ENCODE measurements around the gene RAB36.
A peak's percentile ranks its signal among the peaks of the same experiment; 100 is the strongest.

Gene RAB36

GRCh38 chr22:23169043-23169406 is 23.7 kb downstream of the RAB36 start:
- Histone ChIP-seq H2AFZ (ENCODE audit: low read depth, low read length) (no peak overlapping the region), H3K9me3 (ENCODE audit: insufficient read depth, low read length, severe bottlenecking) (no peaks in the 10 kb centered on the region)
- ATAC-seq (ENCODE audit: insufficient read depth, low read depth) = no peak

GRCh38 chr22:23175817-23176644 is 30.8 kb downstream of the RAB36 start:
- Histone ChIP-seq H3K4me1 (ENCODE audit: insufficient read depth, low read length) (peaks cover 18% of the 10 kb centered on the region), H3K36me3 (ENCODE audit: insufficient read depth, low read length) (no peaks in the 10 kb centered on the region), H3K9ac (ENCODE audit: low read depth, low read length) (no peak overlapping the region), H3K27me3 (ENCODE audit: insufficient read depth, low read length, poor library complexity) (no peaks in the 10 kb centered on the region), H3K27ac (ENCODE audit: low read length) (no peak overlapping the region), H3K9me3 (ENCODE audit: insufficient read depth, low read length, severe bottlenecking) (peaks cover 19% of the 10 kb centered on the region), H3K79me2 (ENCODE audit: insufficient read depth, low read length) (peaks cover 3% of the 10 kb centered on the region), H4K20me1 (ENCODE audit: insufficient read depth, low read length) (no peaks in the 10 kb centered on the region), H3K4me3 (ENCODE audit: low read depth in 1 of 2, low read length in 2 of 2) (no peak overlapping the region), H2AFZ (ENCODE audit: low read depth, low read length) (no peak overlapping the region), H3K4me2 (ENCODE audit: insufficient read depth, low read length) (no peak overlapping the region)
- peak; percentile 39 for DNase-seq
- no peak for ATAC-seq (ENCODE audit: insufficient read depth, low read depth)
- TF ChIP-seq EZH2 (IDR thresholded peaks at IDR 0.05; ENCODE audit: borderline replicate concordance, low read depth, low read length, severe bottlenecking) (no peak), CTCF (IDR thresholded peaks at IDR 0.05; ENCODE audit: borderline replicate concordance, extremely low read depth, low read length, poor library complexity, severe bottlenecking) (no peak)

More at GRCh38 chr22:23169043-23169406, 23.7 kb downstream of the RAB36 start:
- no peak for DNase-seq
- Histone ChIP-seq H3K4me3 (ENCODE audit: low read depth in 1 of 2, low read length in 2 of 2) (no peak overlapping the region), H3K4me2 (ENCODE audit: insufficient read depth, low read length) (no peak overlapping the region), H3K4me1 (ENCODE audit: insufficient read depth, low read length) (no peaks in the 10 kb centered on the region), H4K20me1 (ENCODE audit: insufficient read depth, low read length) (peaks cover 4% of the 10 kb centered on the region; the same call in 1 of the 2 replicates), H3K79me2 (ENCODE audit: insufficient read depth, low read length) (no peaks in the 10 kb centered on the region), H3K9ac (ENCODE audit: low read depth, low read length) (no peak overlapping the region), H3K27ac (ENCODE audit: low read length) (no peak overlapping the region), H3K36me3 (ENCODE audit: insufficient read depth, low read length) (no peaks in the 10 kb centered on the region), H3K27me3 (ENCODE audit: insufficient read depth, low read length, poor library complexity) (no peaks in the 10 kb centered on the region)
- TF ChIP-seq CTCF (IDR thresholded peaks at IDR 0.05; ENCODE audit: borderline replicate concordance, extremely low read depth, low read length, poor library complexity, severe bottlenecking) = no peak
- no peak for TF ChIP-seq EZH2 (IDR thresholded peaks at IDR 0.05; ENCODE audit: borderline replicate concordance, low read depth, low read length, severe bottlenecking)

GRCh38 chr22:23176645-23177027 is 31.4 kb downstream of the RAB36 start:
- no peak overlapping the region for H2AFZ ChIP-seq (ENCODE audit: low read depth, low read length)
- H3K9ac ChIP-seq (ENCODE audit: low read depth, low read length) = no peak overlapping the region
- peaks cover 19% of the 10 kb centered on the region for H3K9me3 ChIP-seq (ENCODE audit: insufficient read depth, low read length, severe bottlenecking)
- DNase-seq (no peak), ATAC-seq (ENCODE audit: insufficient read depth, low read depth) (no peak)
- no peak overlapping the region for H3K27ac ChIP-seq (ENCODE audit: low read length)
- H3K4me3 ChIP-seq (ENCODE audit: low read depth in 1 of 2, low read length in 2 of 2) = no peak overlapping the region
- peaks cover 9% of the 10 kb centered on the region for H3K79me2 ChIP-seq (ENCODE audit: insufficient read depth, low read length)
- H3K27me3 ChIP-seq (ENCODE audit: insufficient read depth, low read length, poor library complexity) = no peaks in the 10 kb centered on the region
- peaks cover 5% of the 10 kb centered on the region for H4K20me1 ChIP-seq (ENCODE audit: insufficient read depth, low read length)
- peaks cover 4% of the 10 kb centered on the region; the same call in 1 of the 2 replicates for H3K36me3 ChIP-seq (ENCODE audit: insufficient read depth, low read length)
- no peak overlapping the region for H3K4me2 ChIP-seq (ENCODE audit: insufficient read depth, low read length)
- H3K4me1 ChIP-seq (ENCODE audit: insufficient read depth, low read length) = peaks cover 23% of the 10 kb centered on the region
- TF ChIP-seq EZH2 (IDR thresholded peaks at IDR 0.05; ENCODE audit: borderline replicate concordance, low read depth, low read length, severe bottlenecking) (no peak), CTCF (IDR thresholded peaks at IDR 0.05; ENCODE audit: borderline replicate concordance, extremely low read depth, low read length, poor library complexity, severe bottlenecking) (no peak)
